GM23338 (cell line): Measurements from ENCODE around the gene NUDT13. TPM values are rescaled to one million over a fixed set of nuclear protein-coding genes. Genes with fewer than 3 reads are reported as not detected.

Experiments
- ATAC-seq: fragments of 200-7000 bp; cut with Tn5 transposase; 3 replicates; pipeline ENCODE4 v1.9.1; 2020
- DNase-seq: peaks from one replicate; pipeline ENCODE4 v3.0.0-alpha.2; 2015; ENCODE audit warnings: low spot score
- H2AFZ ChIP-seq: fragments of 200-600 bp; sonication (generic); 2 replicates; pipeline ENCODE4 v1.8.0; 2016; ENCODE audit warnings: antibody characterized with exemption, mild to moderate bottlenecking, moderate library complexity
- H3F3A ChIP-seq: fragments of 200-600 bp; sonication (generic); replicated peaks from 2 replicates; pipeline ENCODE4 v1.8.0; 2017; ENCODE audit warnings: antibody characterized with exemption, mixed run types, low read depth
- H3K27ac ChIP-seq: fragments of 200-600 bp; sonication (generic); 2 replicates; pipeline ENCODE4 v1.6.1; 2016; ENCODE audit warnings: low read depth
- H3K27me3 ChIP-seq: fragments of 200-600 bp; sonication (generic); 2 replicates; pipeline ENCODE4 v1.8.0; 2016; ENCODE audit warnings: mild to moderate bottlenecking, mixed run types, moderate library complexity; ENCODE audit not compliant: insufficient read depth
- H3K36me3 ChIP-seq: fragments of 200-600 bp; sonication (generic); 2 replicates; pipeline ENCODE4 v1.8.0; 2016; ENCODE audit warnings: mild to moderate bottlenecking; ENCODE audit not compliant: insufficient read depth
- H3K4me1 ChIP-seq: fragments of 200-600 bp; sonication (generic); 2 replicates; pipeline ENCODE4 v1.8.0; 2016; ENCODE audit warnings: mild to moderate bottlenecking, moderate library complexity; ENCODE audit not compliant: insufficient read depth
- H3K4me2 ChIP-seq: fragments of 200-600 bp; sonication (generic); 2 replicates; pipeline ENCODE4 v1.7.1; 2017; ENCODE audit warnings: mixed run types
- H3K4me3 ChIP-seq: fragments of 200-600 bp; sonication (generic); 2 replicates; pipeline ENCODE4 v1.6.1; 2016; ENCODE audit warnings: mixed run types
- H3K79me2 ChIP-seq: fragments of 200-600 bp; sonication (generic); replicated peaks from 2 replicates; pipeline ENCODE4 v1.8.0; 2017; ENCODE audit warnings: mild to moderate bottlenecking; ENCODE audit not compliant: insufficient read depth
- H3K9me2 ChIP-seq: fragments of 200-600 bp; sonication (generic); 2 replicates; pipeline ENCODE4 v1.8.0; 2017; ENCODE audit not compliant: insufficient read depth
- H4K20me1 ChIP-seq: fragments of 200-600 bp; sonication (generic); replicated peaks from 2 replicates; pipeline ENCODE4 v1.8.0; 2017; ENCODE audit warnings: mild to moderate bottlenecking; ENCODE audit not compliant: insufficient read depth
- H3K27ac Mint-ChIP-seq: 2 replicates; pipeline ENCODE4 v1.8.0; 2020; ENCODE audit warnings: inconsistent platforms, mild to moderate bottlenecking, moderate library complexity, mixed read lengths
- H3K27me3 Mint-ChIP-seq: 3 replicates; pipeline ENCODE4 v1.8.0; 2022; ENCODE audit warnings: low read depth, mild to moderate bottlenecking, moderate library complexity, mixed read lengths, inconsistent platforms; ENCODE audit not compliant: insufficient read depth, poor library complexity
- H3K36me3 Mint-ChIP-seq: 3 replicates; pipeline ENCODE4 v1.8.0; 2021; ENCODE audit warnings: low read depth, mild to moderate bottlenecking, inconsistent platforms, moderate library complexity, mixed read lengths
- H3K4me1 Mint-ChIP-seq: 3 replicates; pipeline ENCODE4 v1.8.0; 2020; ENCODE audit warnings: mild to moderate bottlenecking, inconsistent platforms, mixed read lengths
- H3K4me3 Mint-ChIP-seq: 3 replicates; pipeline ENCODE4 v1.8.0; 2021; ENCODE audit warnings: moderate library complexity, mild to moderate bottlenecking, inconsistent platforms, mixed read lengths
- H3K9me3 Mint-ChIP-seq: 3 replicates; pipeline ENCODE4 v1.8.0; 2020; ENCODE audit warnings: moderate library complexity, mild to moderate bottlenecking, inconsistent platforms, mixed read lengths
- CREB1 ChIP-seq: fragments of 250-450 bp; sonication (Bioruptor Pico); IDR thresholded peaks from 2 replicates; pipeline ENCODE4 v1.5.0; 2020; ENCODE audit warnings: low read depth, mild to moderate bottlenecking, moderate library complexity
- CTCF ChIP-seq, 2 experiments: fragments of 200-600 bp in 1 of 2; sonication (generic) in 1 of 2; conservative IDR thresholded peaks; 2 replicates each; pipeline versions ENCODE4 v1.5.1 to v1.6.1; 2016 to 2017; ENCODE audit warnings: antibody characterized with exemption in 2 of 2, low read depth in 2 of 2, mild to moderate bottlenecking in 2 of 2, moderate library complexity in 1 of 2
- NANOG ChIP-seq: IDR thresholded peaks from 2 replicates; pipeline ENCODE4 v1.6.1; 2016; ENCODE audit warnings: antibody characterized with exemption, borderline replicate concordance
- REST ChIP-seq: IDR thresholded peaks from one replicate; pipeline ENCODE4 v1.6.1; 2018; ENCODE audit warnings: antibody characterized with exemption; ENCODE audit not compliant: unreplicated experiment
- STAT1 ChIP-seq: IDR thresholded peaks from one replicate; pipeline ENCODE4 v1.6.1; 2016; ENCODE audit warnings: antibody characterized with exemption; ENCODE audit not compliant: unreplicated experiment
- ZNF462 ChIP-seq: fragments of 250-450 bp; sonication (Bioruptor Pico); IDR thresholded peaks from 2 replicates; pipeline ENCODE4 v1.5.0; 2020; ENCODE audit warnings: mild to moderate bottlenecking, moderate library complexity
- polyA plus RNA-seq: library from polyadenylated mRNA; unstranded; fragments of >200 nt; fragmentation: Nextera tagmentation; extraction: Ambion mirVana; gene quantifications from 2 replicates; pipeline ENCODE4 v1.2.1, GENCODE V29; 2016
- total RNA-seq: library from RNA; depleted of rRNA; stranded (reverse); fragments of >200 nt; shearing (Covaris generic); gene quantifications from 2 replicates; pipeline ENCODE4 v1.2.3, GENCODE V29; 2014

NUDT13 gene
- total and polyA plus RNA-seq, 2 experiments from 2014 or later: 1.4 to 2.2 TPM

GRCh38 chr10:73126343-73126742 is 16.1 kb downstream of the NUDT13 start (continued):
- TF ChIP-seq ZNF462 (CRISPR knock-in tag) (no peak), CTCF (conservative IDR thresholded peaks at IDR 0.05; ENCODE audit: low read depth in 2 of 2) (no peak), STAT1 (no peak), NANOG (no peak), CREB1 (CRISPR knock-in tag) (no peak)

GRCh38 chr10:73131301-73131700 is 21.0 kb downstream of the NUDT13 start:
- Mint-ChIP-seq H3K27me3 (peaks cover 2% of the 10 kb centered on the region), H3K9me3 (no peaks in the 10 kb centered on the region), H3K27ac (no peak overlapping the region), H3K36me3 (peaks cover 48% of the 10 kb centered on the region), H3K4me1 (no peaks in the 10 kb centered on the region), H3K4me3 (no peak overlapping the region)
- no peaks in the 10 kb centered on the region for H3K79me2 ChIP-seq
- no peaks in the 10 kb centered on the region for H3K4me1 ChIP-seq
- H4K20me1 ChIP-seq: 0 out of 2 replicates have a peak, but pooled peaks cover 10% of the 10 kb centered on the region
- H3F3A ChIP-seq: no peaks in the 10 kb centered on the region
- ATAC-seq: no peak
- no peaks in the 10 kb centered on the region for H3K27me3 ChIP-seq
- no peaks in the 10 kb centered on the region for H3K9me2 ChIP-seq
- DNase-seq: no peak
- H3K4me3 ChIP-seq: no peak overlapping the region
- peaks cover 54% of the 10 kb centered on the region for H3K36me3 ChIP-seq
- H3K27ac ChIP-seq: no peak overlapping the region
- no peak overlapping the region for H3K4me2 ChIP-seq
- no peak overlapping the region for H2AFZ ChIP-seq
- no peak for TF ChIP-seq CTCF (conservative IDR thresholded peaks at IDR 0.05; ENCODE audit: low read depth in 2 of 2)
- TF ChIP-seq REST: no peak
- no peak for TF ChIP-seq CREB1 (CRISPR knock-in tag)
